Measurements from ENCODE around the gene GPC5.
"Not testable (repeated sequence)": the region's sequence is repeated elsewhere in the genome, so short reads cannot be mapped to it uniquely, and the experiment has no call there.

The GPC5 gene

DNA sequence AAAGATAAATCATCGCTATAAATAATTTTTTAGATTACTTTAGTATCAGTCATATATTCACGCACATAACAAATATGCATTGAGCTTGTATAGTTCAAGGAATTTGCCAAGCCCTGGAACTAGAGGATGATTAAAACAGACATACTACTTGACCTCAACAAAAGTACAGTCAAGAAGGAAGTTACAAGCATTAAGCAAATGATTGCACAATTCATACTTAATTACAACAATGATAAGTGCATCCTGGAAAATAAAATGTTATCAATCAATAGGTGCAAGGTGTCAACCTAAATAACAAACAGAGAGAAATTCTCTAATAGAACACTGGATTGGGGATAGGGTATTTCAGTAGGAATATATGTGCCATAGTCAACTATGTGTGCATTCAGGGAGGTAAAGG lies 491.2 kb downstream of the GPC5 start:
- H3K4me3 ChIP-seq (ENCODE audit: low read depth, low read length), result no peak overlapping the region
- TF ChIP-seq, protein P1, sequence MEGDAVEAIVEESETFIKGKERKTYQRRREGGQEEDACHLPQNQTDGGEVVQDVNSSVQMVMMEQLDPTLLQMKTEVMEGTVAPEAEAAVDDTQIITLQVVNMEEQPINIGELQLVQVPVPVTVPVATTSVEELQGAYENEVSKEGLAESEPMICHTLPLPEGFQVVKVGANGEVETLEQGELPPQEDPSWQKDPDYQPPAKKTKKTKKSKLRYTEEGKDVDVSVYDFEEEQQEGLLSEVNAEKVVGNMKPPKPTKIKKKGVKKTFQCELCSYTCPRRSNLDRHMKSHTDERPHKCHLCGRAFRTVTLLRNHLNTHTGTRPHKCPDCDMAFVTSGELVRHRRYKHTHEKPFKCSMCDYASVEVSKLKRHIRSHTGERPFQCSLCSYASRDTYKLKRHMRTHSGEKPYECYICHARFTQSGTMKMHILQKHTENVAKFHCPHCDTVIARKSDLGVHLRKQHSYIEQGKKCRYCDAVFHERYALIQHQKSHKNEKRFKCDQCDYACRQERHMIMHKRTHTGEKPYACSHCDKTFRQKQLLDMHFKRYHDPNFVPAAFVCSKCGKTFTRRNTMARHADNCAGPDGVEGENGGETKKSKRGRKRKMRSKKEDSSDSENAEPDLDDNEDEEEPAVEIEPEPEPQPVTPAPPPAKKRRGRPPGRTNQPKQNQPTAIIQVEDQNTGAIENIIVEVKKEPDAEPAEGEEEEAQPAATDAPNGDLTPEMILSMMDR (conservative IDR thresholded peaks at IDR 0.05; ENCODE audit: low read depth, low read length), result no peak
- no peak for DNase-seq (ENCODE audit: low read depth)

DNA sequence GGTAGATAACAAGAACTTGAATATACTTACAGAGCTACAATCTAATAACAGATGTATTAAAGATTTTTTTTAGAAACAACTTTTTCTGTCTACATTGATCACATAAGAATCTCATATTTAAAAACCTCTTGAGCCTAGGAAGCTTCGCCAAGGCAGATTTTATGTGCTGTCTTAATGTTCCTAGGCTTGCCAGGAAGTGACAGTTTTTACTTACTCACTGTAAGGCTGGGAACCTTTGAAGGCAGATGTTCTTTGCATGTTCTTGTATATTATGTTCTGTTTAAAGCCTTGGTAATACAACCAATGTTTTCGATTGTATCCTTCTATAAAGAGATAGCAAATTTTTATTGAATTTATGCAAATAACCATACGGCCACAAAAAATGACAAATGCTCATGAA lies 492.7 kb downstream of the GPC5 start:
- TF ChIP-seq, protein P1 (conservative IDR thresholded peaks at IDR 0.05; ENCODE audit: low read depth, low read length), result no peak
- DNase-seq (ENCODE audit: low read depth), result no peak
- H3K4me3 ChIP-seq (ENCODE audit: low read depth, low read length), result no peak overlapping the region

DNA sequence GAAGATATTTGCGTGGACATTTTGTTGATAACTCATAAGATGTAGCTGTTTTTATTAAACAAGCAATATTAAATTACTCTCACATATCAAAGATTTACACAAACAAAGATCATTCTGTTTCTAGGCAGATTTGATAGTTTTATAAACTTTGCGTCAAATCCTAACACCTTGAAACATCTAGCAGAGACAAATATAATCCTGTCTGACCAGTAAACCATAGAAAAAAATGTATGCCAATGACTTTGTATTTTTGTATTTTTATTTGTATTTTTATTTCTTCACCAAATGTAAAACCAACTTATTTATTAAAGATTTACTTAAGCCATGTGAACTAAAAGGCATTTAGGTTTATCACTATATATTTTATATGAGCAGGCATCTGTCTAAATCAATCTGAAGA lies 494.6 kb downstream of the GPC5 start:
- TF ChIP-seq, protein P1 (conservative IDR thresholded peaks at IDR 0.05; ENCODE audit: low read depth, low read length), result no peak

DNA sequence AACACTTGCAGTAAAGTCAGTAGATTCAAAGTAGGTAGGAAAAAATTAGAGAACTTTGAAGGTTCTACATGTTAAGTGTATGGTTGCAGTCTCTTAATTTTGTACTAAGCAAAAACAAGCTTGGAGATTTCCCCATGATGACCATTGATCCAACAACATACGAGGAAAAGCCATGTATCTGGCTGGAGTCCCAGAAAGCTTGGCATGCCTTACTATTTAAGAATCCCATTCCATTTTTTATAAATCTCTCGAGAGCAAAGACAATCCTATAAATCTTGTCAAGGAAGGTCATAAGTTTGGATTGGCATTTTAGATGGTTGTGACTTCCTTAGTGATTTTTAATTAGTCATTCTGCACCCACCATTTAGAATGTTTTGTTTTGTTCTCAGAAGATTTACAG lies 495.9 kb downstream of the GPC5 start:
- peak; percentile 13 for DNase-seq (ENCODE audit: low read depth)
- TF ChIP-seq, protein P1 (conservative IDR thresholded peaks at IDR 0.05; ENCODE audit: low read depth, low read length), result no peak
- no peak overlapping the region for H3K4me3 ChIP-seq (ENCODE audit: low read depth, low read length)

More for the DNA sequence above, 494.6 kb downstream of the GPC5 start:
- no peak for DNase-seq (ENCODE audit: low read depth)
- no peak overlapping the region for H3K4me3 ChIP-seq (ENCODE audit: low read depth, low read length)

DNA sequence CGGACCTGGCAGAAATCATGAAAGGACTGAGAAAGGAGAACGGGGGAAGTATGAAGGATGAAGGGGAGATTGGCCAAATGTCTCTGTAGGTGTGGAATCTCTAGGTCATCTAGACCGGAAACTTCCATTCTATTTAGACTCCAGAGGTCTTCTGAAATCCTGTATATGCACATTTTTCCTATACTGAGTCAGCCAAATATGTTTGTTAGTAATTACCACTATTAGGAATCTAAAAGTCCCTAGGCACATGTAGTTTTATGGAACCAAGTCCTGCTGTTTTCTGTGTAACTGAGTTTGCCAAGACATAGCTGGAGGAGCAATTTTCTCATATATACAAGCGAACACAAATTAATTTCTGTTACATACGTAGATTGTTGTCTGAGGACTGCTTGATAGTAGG lies 498.1 kb downstream of the GPC5 start:
- peak; percentile 1 for DNase-seq (ENCODE audit: low read depth)

DNA sequence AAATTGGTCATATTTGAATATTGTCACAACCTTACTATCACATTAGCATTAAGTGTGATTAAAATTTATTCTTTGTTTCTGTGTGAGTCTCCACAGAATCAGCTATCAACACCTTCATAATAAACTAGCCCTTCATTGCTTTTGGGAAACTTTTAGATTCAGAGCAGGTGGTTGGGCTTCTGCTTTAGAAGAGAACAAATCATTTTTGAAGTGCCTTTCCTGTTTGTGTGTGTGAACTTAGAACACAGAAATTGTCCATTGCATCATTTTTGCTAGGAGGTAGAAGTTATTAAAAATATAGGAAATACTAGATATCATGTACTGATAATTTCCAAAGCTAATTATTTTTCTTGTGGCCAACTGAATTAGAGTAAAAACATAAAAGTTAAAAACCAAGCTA lies 500.6 kb downstream of the GPC5 start:
- not testable (repeated sequence) for H3K4me3 ChIP-seq (ENCODE audit: low read depth, low read length)

More for the DNA sequence above, 498.1 kb downstream of the GPC5 start:
- H3K4me3 ChIP-seq (ENCODE audit: low read depth, low read length), result no peak overlapping the region
- TF ChIP-seq, protein P1 (conservative IDR thresholded peaks at IDR 0.05; ENCODE audit: low read depth, low read length), result no peak

DNA sequence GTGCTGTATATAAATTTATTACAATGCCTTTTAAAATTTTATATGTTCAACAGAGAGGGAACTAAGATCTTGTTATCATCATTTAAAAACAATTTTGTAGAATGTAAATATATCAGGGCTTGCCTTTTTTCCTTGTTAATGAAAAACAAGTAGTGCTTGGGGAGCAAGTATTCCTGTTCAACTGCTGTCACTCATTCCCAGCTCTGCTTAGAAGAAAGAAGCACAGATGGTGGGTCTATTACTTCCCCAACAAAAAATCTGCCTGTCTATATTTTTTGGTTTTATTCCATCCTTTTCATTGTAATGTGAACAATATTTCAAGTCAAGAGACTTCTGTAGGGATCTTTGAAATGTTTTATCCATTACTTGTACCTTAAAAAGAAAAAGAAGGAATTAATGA lies 503.9 kb downstream of the GPC5 start:
- TF ChIP-seq, protein P1 (conservative IDR thresholded peaks at IDR 0.05; ENCODE audit: low read depth, low read length), result no peak
- no peak overlapping the region for H3K4me3 ChIP-seq (ENCODE audit: low read depth, low read length)
- no peak for DNase-seq (ENCODE audit: low read depth)

More for the DNA sequence above, 500.6 kb downstream of the GPC5 start:
- not testable (repeated sequence) for DNase-seq (ENCODE audit: low read depth)

DNA sequence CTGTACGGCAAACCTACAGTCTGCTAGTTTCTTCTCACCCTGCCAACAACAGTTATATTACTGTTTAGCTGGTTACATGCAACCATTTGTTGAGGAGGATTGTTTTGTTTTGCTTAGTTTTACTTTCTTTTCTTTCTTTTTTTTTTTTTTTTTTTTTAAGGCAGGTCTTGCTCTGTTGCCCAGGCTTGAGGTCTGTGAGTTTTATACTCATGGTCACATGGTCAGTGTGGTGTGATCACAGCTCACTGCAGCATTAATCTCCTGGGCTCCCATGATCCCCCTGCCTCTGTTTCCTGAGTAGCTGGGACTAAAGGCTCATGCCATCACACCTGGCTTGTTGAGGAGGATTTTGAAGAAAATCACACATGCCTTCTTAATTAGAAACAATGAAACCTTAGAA lies 505.6 kb downstream of the GPC5 start:
- H3K4me3 ChIP-seq (ENCODE audit: low read depth, low read length), result no peak overlapping the region
- TF ChIP-seq, protein P1 (conservative IDR thresholded peaks at IDR 0.05; ENCODE audit: low read depth, low read length), result no peak
- peak; percentile 1 for DNase-seq (ENCODE audit: low read depth)

Data from choroid plexus epithelial cell (primary cell).